Measurements from ENCODE around the gene INPP4A. TPM values are rescaled to one million over a fixed set of nuclear protein-coding genes. Genes with fewer than 3 reads are reported as not detected.

INPP4A gene
- total and polyA plus RNA-seq, 8 donors: 4.0 to 13.4 (median 7.3) TPM

- DNase-seq (no peak), ATAC-seq (no peak), FAIRE-seq (no peak)
- no peak for TF ChIP-seq CTCF (IDR thresholded peaks at IDR 0.05)
- Histone ChIP-seq H3K27ac (no peak overlapping the region), H3K4me1 (no peaks in the 10 kb centered on the region), H3K27me3 (no peaks in the 10 kb centered on the region), H3K36me3 (no peaks in the 10 kb centered on the region), H3K4me3 (no peak overlapping the region), H3K9me3 (no peaks in the 10 kb centered on the region)
- intact Hi-C loops (cut with DNase I): no loop called here
- WGBS, 2 donors: 71 to 76% methylated on average over 1 of the region's 1 CpG
Measured at GRCh38 chr2:98438190-98439133, 6.2 kb upstream of the INPP4A start.

- H3K27me3 ChIP-seq: no peaks in the 10 kb centered on the region
- H3K27ac ChIP-seq: no peak overlapping the region
- no peaks in the 10 kb centered on the region for H3K36me3 ChIP-seq
- intact Hi-C loops (cut with DNase I): no loop called here
- FAIRE-seq (no peak), ATAC-seq (no peak), DNase-seq (no peak)
- H3K4me1 ChIP-seq: peaks cover 0 to 7% (median 7%) of the 10 kb centered on the region in 3 donors
- H3K4me3 ChIP-seq: no peak overlapping the region
- no peak for TF ChIP-seq CTCF (IDR thresholded peaks at IDR 0.05)
- 57 to 68% methylated on average over 7 of the region's 7 CpGs for WGBS, 2 donors
- no peaks in the 10 kb centered on the region for H3K9me3 ChIP-seq
Measured at GRCh38 chr2:98441706-98442450, 2.8 kb upstream of the INPP4A start.

- Histone ChIP-seq H3K4me3 (no peak overlapping the region), H3K27me3 (no peaks in the 10 kb centered on the region), H3K36me3 (no peaks in the 10 kb centered on the region), H3K9me3 (no peaks in the 10 kb centered on the region), H3K27ac (no peak overlapping the region), H3K4me1 (peaks cover 0 to 7% (median 7%) of the 10 kb centered on the region in 3 donors)
- ATAC-seq (no peak), DNase-seq (no peak), FAIRE-seq (no peak)
- no peak for TF ChIP-seq CTCF (IDR thresholded peaks at IDR 0.05)
- WGBS, 2 donors: 67 to 76% methylated on average over 4 of the region's 4 CpGs
- intact Hi-C loops (cut with DNase I): no loop called here
Measured at GRCh38 chr2:98442488-98442887, 2.2 kb upstream of the INPP4A start.

GRCh38 chr2:98445177-98445682 is 572 bp downstream of the INPP4A start:
- Histone ChIP-seq H3K4me1 (peaks cover 0 to 7% (median 7%) of the 10 kb centered on the region in 3 donors), H3K9me3 (no peaks in the 10 kb centered on the region), H3K36me3 (no peaks in the 10 kb centered on the region), H3K4me3 (peak overlapping the region; percentile 49 to 78 (median 64)), H3K27ac (peak overlapping the region in 3 of 4 donors; percentile 22 to 69 (median 39)), H3K27me3 (no peaks in the 10 kb centered on the region)
- WGBS, 2 donors: 0 to 1% methylated on average over 29 to 34 of the region's 34 CpGs
- ATAC-seq: peak; percentile 39 to 66 (median 62)
- intact Hi-C loops (cut with DNase I): no loop called here
- no peak for TF ChIP-seq CTCF (IDR thresholded peaks at IDR 0.05)
- peak in 1 of 6 donors; percentile 74 for DNase-seq
- no peak for FAIRE-seq

All from pancreas (tissue), 10 donors.